GM12801 (cell line): ENCODE data around the gene C1orf52.

Experiments used
- CTCF ChIP-seq: IDR thresholded peaks from one replicate; pipeline ENCODE4 v1.5.1; 2011; ENCODE audit warnings: control low read depth; ENCODE audit not compliant: insufficient read length; ENCODE audit errors: extremely low read depth

The C1orf52 gene

GRCh38 chr1:85228972-85229371 is 30.5 kb downstream of the C1orf52 start:
- no peak for TF ChIP-seq CTCF

GRCh38 chr1:85225624-85226380 is 33.7 kb downstream of the C1orf52 start:
- TF ChIP-seq CTCF: no peak

GRCh38 chr1:85224734-85225623 is 34.5 kb downstream of the C1orf52 start:
- no peak for TF ChIP-seq CTCF

- TF ChIP-seq CTCF: no peak
Measured at GRCh38 chr1:85224295-85224694, 35.2 kb downstream of the C1orf52 start.

- TF ChIP-seq CTCF: no peak
Measured at GRCh38 chr1:85223334-85223733, 36.1 kb downstream of the C1orf52 start.

GRCh38 chr1:85220756-85221201 is 38.7 kb downstream of the C1orf52 start:
- TF ChIP-seq CTCF: no peak

- no peak for TF ChIP-seq CTCF
Measured at GRCh38 chr1:85219853-85220610, 39.4 kb downstream of the C1orf52 start.
